HL-60 (cell line): ENCODE measurements around the gene GADD45GIP1.

Experiments used
- DNase-seq, 2 experiments: peaks; one replicate each; pipeline ENCODE4 v3.0.0-alpha.2; 2010 to 2020; ENCODE audit warnings: low read depth in 1 of 2, low spot score in 1 of 2
- H3K27ac ChIP-seq: fragments of 250-450 bp; sonication (Bioruptor Pico); replicated peaks from 2 replicates; pipeline ENCODE4 v1.5.1; 2020; ENCODE audit warnings: mild to moderate bottlenecking, moderate library complexity
- H3K27me3 ChIP-seq: fragments of 250-450 bp; sonication (Bioruptor Pico); 2 replicates; pipeline ENCODE4 v1.5.1; 2021; ENCODE audit warnings: mild to moderate bottlenecking, moderate library complexity; ENCODE audit not compliant: insufficient read depth, poor library complexity, severe bottlenecking
- H3K4me3 ChIP-seq: replicated peaks from 2 replicates; pipeline ENCODE4 v1.5.1; 2011; ENCODE audit warnings: mild to moderate bottlenecking, control low read depth, low read length; ENCODE audit not compliant: insufficient read depth
- GABPA ChIP-seq: IDR thresholded peaks from 2 replicates; pipeline ENCODE4 v1.6.1; 2012; ENCODE audit warnings: low read depth
- POLR2AphosphoS5 ChIP-seq: IDR thresholded peaks from 2 replicates; pipeline ENCODE4 v1.6.1; 2012; ENCODE audit warnings: low read depth
- SPI1 ChIP-seq: IDR thresholded peaks from 2 replicates; pipeline ENCODE4 v1.6.1; 2012; ENCODE audit warnings: low read depth, mild to moderate bottlenecking, borderline replicate concordance
- TF ChIP-seq, protein P1 (sequence below): IDR thresholded peaks from 2 replicates; pipeline ENCODE4 v1.6.1; 2012; ENCODE audit warnings: low read depth; ENCODE audit not compliant: insufficient replicate concordance
- TF ChIP-seq, protein P2 (sequence below): IDR thresholded peaks from one replicate; pipeline ENCODE4 v1.5.1; 2011; ENCODE audit warnings: low read length, control low read depth, inconsistent platforms; ENCODE audit not compliant: insufficient read depth

The GADD45GIP1 gene

DNA sequence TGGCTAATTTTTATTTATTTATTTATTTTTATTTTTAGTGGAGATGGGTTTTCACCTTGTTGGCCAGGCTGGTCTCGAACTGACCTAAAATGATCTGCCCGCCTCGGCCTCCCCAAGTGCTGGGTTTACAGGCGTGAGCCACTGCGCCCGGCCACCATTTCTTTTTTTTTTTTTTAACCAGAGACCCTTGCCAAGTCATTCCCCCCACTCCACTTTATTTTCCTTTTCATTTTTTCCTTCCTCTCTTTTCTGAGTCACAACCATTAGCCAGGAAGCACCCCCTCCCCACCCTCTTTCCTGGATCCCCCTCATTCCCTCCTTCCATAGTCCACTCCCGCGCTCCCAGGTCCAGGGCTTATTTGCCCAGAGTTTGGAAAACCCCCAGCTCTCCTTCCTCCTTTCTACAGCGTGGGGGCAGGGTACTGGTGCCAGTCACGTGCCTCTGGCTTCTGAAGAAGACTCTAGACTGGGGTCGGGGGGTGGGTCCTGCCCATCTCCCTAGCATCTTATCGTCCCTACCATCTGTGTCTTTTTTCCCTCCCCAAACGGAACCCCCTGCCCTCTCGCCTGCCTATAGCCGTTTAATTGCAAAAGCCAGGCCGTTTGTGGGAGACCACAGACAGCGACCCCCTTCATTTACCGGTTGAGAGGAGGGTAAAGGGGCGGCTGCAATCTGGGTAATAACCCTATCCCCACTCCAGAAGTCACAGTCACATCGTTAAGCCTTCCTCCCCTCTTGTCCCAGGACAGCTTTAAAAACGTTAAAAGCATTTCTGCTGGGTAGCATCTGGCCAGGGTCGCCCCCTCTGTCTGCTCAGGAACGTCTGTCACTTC is 19.7 kb downstream of the GADD45GIP1 start:
- Histone ChIP-seq H3K27me3 (no peaks in the 10 kb centered on the region), H3K27ac (peak overlapping the region; percentile 97), H3K4me3 (peak overlapping the region; percentile 42)
- TF ChIP-seq, protein P1, sequence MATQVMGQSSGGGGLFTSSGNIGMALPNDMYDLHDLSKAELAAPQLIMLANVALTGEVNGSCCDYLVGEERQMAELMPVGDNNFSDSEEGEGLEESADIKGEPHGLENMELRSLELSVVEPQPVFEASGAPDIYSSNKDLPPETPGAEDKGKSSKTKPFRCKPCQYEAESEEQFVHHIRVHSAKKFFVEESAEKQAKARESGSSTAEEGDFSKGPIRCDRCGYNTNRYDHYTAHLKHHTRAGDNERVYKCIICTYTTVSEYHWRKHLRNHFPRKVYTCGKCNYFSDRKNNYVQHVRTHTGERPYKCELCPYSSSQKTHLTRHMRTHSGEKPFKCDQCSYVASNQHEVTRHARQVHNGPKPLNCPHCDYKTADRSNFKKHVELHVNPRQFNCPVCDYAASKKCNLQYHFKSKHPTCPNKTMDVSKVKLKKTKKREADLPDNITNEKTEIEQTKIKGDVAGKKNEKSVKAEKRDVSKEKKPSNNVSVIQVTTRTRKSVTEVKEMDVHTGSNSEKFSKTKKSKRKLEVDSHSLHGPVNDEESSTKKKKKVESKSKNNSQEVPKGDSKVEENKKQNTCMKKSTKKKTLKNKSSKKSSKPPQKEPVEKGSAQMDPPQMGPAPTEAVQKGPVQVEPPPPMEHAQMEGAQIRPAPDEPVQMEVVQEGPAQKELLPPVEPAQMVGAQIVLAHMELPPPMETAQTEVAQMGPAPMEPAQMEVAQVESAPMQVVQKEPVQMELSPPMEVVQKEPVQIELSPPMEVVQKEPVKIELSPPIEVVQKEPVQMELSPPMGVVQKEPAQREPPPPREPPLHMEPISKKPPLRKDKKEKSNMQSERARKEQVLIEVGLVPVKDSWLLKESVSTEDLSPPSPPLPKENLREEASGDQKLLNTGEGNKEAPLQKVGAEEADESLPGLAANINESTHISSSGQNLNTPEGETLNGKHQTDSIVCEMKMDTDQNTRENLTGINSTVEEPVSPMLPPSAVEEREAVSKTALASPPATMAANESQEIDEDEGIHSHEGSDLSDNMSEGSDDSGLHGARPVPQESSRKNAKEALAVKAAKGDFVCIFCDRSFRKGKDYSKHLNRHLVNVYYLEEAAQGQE = peak; percentile 34
- TF ChIP-seq GABPA (0 out of 2 replicates have a peak, but pooled peaks have one; percentile 34), POLR2AphosphoS5 (peak; percentile 99), SPI1 (peak; percentile 32; the same call in 1 of the 2 replicates)
- TF ChIP-seq, protein P2, sequence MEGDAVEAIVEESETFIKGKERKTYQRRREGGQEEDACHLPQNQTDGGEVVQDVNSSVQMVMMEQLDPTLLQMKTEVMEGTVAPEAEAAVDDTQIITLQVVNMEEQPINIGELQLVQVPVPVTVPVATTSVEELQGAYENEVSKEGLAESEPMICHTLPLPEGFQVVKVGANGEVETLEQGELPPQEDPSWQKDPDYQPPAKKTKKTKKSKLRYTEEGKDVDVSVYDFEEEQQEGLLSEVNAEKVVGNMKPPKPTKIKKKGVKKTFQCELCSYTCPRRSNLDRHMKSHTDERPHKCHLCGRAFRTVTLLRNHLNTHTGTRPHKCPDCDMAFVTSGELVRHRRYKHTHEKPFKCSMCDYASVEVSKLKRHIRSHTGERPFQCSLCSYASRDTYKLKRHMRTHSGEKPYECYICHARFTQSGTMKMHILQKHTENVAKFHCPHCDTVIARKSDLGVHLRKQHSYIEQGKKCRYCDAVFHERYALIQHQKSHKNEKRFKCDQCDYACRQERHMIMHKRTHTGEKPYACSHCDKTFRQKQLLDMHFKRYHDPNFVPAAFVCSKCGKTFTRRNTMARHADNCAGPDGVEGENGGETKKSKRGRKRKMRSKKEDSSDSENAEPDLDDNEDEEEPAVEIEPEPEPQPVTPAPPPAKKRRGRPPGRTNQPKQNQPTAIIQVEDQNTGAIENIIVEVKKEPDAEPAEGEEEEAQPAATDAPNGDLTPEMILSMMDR = no peak
- DNase-seq = peak; percentile 95 to 98

DNA sequence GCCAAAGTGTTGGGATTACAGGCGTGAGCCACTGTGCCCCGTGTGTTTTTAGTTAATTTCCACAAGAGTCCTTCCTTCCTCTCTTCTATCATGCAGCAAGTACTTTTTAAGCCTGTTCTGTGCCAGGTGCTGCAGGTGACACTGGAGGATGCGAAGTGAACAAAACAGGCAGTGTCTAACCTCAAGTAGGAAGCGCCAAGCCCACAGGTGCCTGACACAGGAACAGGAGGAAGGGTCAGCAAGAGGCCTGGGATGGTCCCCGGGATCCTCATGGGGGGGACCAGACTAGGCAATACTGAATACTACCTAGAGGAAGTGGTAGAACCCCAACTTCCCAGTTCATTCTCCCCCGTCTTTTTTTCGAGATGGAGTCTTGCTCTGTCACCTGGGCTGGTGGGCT is 20.4 kb downstream of the GADD45GIP1 start:
- DNase-seq = peak; percentile 61 to 69
- Histone ChIP-seq H3K4me3 (0 out of 2 replicates have a peak overlapping the region, but pooled peaks have one; percentile 42), H3K27me3 (no peaks in the 10 kb centered on the region), H3K27ac (peak overlapping the region; percentile 97)
- TF ChIP-seq, protein P2 = no peak
- TF ChIP-seq SPI1 (peak; percentile 55), POLR2AphosphoS5 (peak; percentile 70), GABPA (no peak)
- TF ChIP-seq, protein P1 = no peak

DNA sequence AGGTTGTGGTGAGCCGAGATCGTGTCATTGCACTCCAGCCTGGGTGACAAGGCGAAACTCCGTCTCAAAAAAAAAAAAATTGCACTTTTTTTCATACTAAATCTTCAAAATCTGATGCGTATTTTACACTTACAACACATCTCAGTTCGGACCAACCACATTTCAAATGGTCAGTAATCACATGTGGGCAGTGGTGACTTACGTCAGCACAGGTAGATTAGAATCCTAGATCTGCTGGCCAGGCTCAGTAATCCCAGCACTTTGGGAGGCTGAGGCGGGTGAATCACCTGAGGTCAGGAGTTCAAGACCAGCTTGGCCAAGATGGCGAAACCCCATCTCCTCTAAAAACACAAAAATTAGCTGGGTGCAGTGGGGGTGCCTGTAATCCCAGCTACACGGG is 22.0 kb downstream of the GADD45GIP1 start:
- Histone ChIP-seq H3K4me3 (no peak overlapping the region), H3K27ac (peak overlapping the region; percentile 97), H3K27me3 (no peaks in the 10 kb centered on the region)
- TF ChIP-seq GABPA (no peak), SPI1 (no peak), POLR2AphosphoS5 (no peak)
- TF ChIP-seq, protein P1 = no peak
- TF ChIP-seq, protein P2 = no peak
- DNase-seq = no peak
